Measurements from ENCODE around the gene STAT4.

The STAT4 gene

DNA sequence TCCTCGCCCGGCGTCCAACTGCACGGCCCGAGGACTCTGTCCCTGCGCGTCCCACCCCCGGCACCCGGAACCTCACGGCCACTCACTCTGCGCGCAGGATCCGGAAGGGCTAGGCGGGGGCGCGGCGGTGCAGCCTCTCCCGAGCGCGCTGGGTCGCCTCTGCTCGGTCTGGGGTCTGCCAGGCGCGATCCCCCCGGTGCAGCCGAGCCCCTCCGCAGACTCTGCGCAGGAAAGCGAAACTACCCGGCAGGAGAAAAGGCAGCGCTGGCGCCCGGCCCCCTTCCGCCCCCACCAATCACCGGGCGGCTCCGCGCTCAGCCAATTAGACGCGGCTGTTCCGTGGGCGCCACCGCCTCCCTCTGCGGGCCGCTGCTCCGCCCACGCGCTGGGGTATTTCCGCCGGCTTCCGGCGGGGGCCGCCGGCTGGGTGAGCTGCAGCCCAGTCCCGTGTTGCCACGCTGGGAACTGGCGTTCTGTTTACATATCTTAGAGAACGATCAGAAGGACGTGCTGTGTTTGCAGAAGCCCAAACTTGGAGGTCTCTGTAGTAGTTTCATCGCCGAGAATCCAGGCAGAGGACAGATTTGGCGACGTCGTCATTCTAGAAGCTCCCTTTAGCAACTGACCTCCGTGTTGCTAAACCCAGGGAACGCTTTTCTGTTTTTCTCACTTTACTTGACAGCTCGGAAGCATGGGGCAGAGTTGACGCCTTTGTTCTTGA is 136.7 kb downstream of the STAT4 start, which contains the start of gene STAT1 (continued):
- TF ChIP-seq, protein P1, sequence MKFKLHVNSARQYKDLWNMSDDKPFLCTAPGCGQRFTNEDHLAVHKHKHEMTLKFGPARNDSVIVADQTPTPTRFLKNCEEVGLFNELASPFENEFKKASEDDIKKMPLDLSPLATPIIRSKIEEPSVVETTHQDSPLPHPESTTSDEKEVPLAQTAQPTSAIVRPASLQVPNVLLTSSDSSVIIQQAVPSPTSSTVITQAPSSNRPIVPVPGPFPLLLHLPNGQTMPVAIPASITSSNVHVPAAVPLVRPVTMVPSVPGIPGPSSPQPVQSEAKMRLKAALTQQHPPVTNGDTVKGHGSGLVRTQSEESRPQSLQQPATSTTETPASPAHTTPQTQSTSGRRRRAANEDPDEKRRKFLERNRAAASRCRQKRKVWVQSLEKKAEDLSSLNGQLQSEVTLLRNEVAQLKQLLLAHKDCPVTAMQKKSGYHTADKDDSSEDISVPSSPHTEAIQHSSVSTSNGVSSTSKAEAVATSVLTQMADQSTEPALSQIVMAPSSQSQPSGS (tag by site-specific recombination; IDR thresholded peaks at IDR 0.05; ENCODE audit: low read depth): no peak
- TF ChIP-seq MZF1 (tag by site-specific recombination; IDR thresholded peaks at IDR 0.05; ENCODE audit: borderline replicate concordance): no peak
- no peak for TF ChIP-seq ZNF747 (tag by site-specific recombination; IDR thresholded peaks at IDR 0.05)
- peak; percentile 87 for TF ChIP-seq KLF9 (tag by site-specific recombination; IDR thresholded peaks at IDR 0.05; ENCODE audit: low read depth)
- no peak for TF ChIP-seq RBAK (tag by site-specific recombination; IDR thresholded peaks at IDR 0.05)
- no peak for TF ChIP-seq ZNF561 (tag by site-specific recombination; IDR thresholded peaks at IDR 0.05; ENCODE audit: borderline replicate concordance)
- peak; percentile 77 for TF ChIP-seq ZNF335 (tag by site-specific recombination; conservative IDR thresholded peaks at IDR 0.05)
- no peak for TF ChIP-seq ZFP3 (tag by site-specific recombination; IDR thresholded peaks at IDR 0.05; ENCODE audit: low read depth)
- TF ChIP-seq ZNF664 (tag by site-specific recombination; IDR thresholded peaks at IDR 0.05): no peak
- no peak for TF ChIP-seq ZNF214 (tag by site-specific recombination; IDR thresholded peaks at IDR 0.05; ENCODE audit: borderline replicate concordance)
- TF ChIP-seq ZNF830 (tag by site-specific recombination; IDR thresholded peaks at IDR 0.05; ENCODE audit: low read depth): no peak
- TF ChIP-seq REPIN1 (tag by site-specific recombination; IDR thresholded peaks at IDR 0.05; ENCODE audit: low read depth): no peak
- peak; percentile 84 for TF ChIP-seq ZXDB (tag by site-specific recombination; IDR thresholded peaks at IDR 0.05)
- peak; percentile 17; the same call in 1 of the 2 replicates for TF ChIP-seq KLF7 (tag by site-specific recombination; IDR thresholded peaks at IDR 0.05; ENCODE audit: borderline replicate concordance)
- no peak for TF ChIP-seq ZNF274 (IDR thresholded peaks at IDR 0.05; ENCODE audit: low read length)
- TF ChIP-seq ZNF274 (tag by site-specific recombination; IDR thresholded peaks at IDR 0.05; ENCODE audit: borderline replicate concordance): no peak
- TF ChIP-seq ZNF423 (tag by site-specific recombination; IDR thresholded peaks at IDR 0.05): no peak
- TF ChIP-seq ZNF211 (tag by site-specific recombination; IDR thresholded peaks at IDR 0.05; ENCODE audit: low read depth): no peak
- no peak for TF ChIP-seq ZNF701 (tag by site-specific recombination; IDR thresholded peaks at IDR 0.05)
- TF ChIP-seq, protein P2, sequence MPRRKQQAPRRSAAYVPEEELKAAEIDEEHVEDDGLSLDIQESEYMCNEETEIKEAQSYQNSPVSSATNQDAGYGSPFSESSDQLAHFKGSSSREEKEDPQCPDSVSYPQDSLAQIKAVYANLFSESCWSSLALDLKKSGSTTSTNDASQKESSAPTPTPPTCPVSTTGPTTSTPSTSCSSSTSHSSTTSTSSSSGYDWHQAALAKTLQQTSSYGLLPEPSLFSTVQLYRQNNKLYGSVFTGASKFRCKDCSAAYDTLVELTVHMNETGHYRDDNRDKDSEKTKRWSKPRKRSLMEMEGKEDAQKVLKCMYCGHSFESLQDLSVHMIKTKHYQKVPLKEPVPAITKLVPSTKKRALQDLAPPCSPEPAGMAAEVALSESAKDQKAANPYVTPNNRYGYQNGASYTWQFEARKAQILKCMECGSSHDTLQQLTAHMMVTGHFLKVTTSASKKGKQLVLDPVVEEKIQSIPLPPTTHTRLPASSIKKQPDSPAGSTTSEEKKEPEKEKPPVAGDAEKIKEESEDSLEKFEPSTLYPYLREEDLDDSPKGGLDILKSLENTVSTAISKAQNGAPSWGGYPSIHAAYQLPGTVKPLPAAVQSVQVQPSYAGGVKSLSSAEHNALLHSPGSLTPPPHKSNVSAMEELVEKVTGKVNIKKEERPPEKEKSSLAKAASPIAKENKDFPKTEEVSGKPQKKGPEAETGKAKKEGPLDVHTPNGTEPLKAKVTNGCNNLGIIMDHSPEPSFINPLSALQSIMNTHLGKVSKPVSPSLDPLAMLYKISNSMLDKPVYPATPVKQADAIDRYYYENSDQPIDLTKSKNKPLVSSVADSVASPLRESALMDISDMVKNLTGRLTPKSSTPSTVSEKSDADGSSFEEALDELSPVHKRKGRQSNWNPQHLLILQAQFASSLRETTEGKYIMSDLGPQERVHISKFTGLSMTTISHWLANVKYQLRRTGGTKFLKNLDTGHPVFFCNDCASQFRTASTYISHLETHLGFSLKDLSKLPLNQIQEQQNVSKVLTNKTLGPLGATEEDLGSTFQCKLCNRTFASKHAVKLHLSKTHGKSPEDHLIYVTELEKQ (tag by site-specific recombination; IDR thresholded peaks at IDR 0.05; ENCODE audit: borderline replicate concordance): no peak
- no peak for TF ChIP-seq ZNF654 (tag by site-specific recombination; IDR thresholded peaks at IDR 0.05; ENCODE audit: low read depth)
- TF ChIP-seq ZNF341 (tag by site-specific recombination; IDR thresholded peaks at IDR 0.05; ENCODE audit: low read depth): peak; percentile 99
- no peak for TF ChIP-seq HOXC10 (CRISPR knock-in tag; IDR thresholded peaks at IDR 0.05)
- TF ChIP-seq ZNF549 (tag by site-specific recombination; IDR thresholded peaks at IDR 0.05): no peak
- TF ChIP-seq, protein P3, sequence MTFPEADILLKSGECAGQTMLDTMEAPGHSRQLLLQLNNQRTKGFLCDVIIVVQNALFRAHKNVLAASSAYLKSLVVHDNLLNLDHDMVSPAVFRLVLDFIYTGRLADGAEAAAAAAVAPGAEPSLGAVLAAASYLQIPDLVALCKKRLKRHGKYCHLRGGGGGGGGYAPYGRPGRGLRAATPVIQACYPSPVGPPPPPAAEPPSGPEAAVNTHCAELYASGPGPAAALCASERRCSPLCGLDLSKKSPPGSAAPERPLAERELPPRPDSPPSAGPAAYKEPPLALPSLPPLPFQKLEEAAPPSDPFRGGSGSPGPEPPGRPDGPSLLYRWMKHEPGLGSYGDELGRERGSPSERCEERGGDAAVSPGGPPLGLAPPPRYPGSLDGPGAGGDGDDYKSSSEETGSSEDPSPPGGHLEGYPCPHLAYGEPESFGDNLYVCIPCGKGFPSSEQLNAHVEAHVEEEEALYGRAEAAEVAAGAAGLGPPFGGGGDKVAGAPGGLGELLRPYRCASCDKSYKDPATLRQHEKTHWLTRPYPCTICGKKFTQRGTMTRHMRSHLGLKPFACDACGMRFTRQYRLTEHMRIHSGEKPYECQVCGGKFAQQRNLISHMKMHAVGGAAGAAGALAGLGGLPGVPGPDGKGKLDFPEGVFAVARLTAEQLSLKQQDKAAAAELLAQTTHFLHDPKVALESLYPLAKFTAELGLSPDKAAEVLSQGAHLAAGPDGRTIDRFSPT (tag by site-specific recombination; IDR thresholded peaks at IDR 0.05): peak; percentile 51; the same call in 1 of the 2 replicates
- TF ChIP-seq HOXD13 (CRISPR knock-in tag; IDR thresholded peaks at IDR 0.05; ENCODE audit: borderline replicate concordance): no peak
- peak; percentile 95 for TF ChIP-seq ZFHX2 (tag by site-specific recombination; conservative IDR thresholded peaks at IDR 0.05)
- TF ChIP-seq TRIM28 (IDR thresholded peaks at IDR 0.05; ENCODE audit: borderline replicate concordance, low read length): no peak
- TF ChIP-seq, protein P4, sequence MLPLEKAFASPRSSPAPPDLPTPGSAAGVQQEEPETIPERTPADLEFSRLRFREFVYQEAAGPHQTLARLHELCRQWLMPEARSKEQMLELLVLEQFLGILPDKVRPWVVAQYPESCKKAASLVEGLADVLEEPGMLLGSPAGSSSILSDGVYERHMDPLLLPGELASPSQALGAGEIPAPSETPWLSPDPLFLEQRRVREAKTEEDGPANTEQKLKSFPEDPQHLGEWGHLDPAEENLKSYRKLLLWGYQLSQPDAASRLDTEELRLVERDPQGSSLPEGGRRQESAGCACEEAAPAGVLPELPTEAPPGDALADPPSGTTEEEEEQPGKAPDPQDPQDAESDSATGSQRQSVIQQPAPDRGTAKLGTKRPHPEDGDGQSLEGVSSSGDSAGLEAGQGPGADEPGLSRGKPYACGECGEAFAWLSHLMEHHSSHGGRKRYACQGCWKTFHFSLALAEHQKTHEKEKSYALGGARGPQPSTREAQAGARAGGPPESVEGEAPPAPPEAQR (tag by site-specific recombination; IDR thresholded peaks at IDR 0.05): no peak
- TF ChIP-seq ZFP69B (tag by site-specific recombination; IDR thresholded peaks at IDR 0.05): no peak
- TF ChIP-seq ZNF777 (tag by site-specific recombination; IDR thresholded peaks at IDR 0.05; ENCODE audit: borderline replicate concordance): no peak
- TF ChIP-seq, protein P5, sequence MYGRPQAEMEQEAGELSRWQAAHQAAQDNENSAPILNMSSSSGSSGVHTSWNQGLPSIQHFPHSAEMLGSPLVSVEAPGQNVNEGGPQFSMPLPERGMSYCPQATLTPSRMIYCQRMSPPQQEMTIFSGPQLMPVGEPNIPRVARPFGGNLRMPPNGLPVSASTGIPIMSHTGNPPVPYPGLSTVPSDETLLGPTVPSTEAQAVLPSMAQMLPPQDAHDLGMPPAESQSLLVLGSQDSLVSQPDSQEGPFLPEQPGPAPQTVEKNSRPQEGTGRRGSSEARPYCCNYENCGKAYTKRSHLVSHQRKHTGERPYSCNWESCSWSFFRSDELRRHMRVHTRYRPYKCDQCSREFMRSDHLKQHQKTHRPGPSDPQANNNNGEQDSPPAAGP (tag by site-specific recombination; IDR thresholded peaks at IDR 0.05): no peak

Measured in HEK293 (cell line).